ENCODE measurements around the gene SHISA9.

The SHISA9 gene

GRCh38 chr16:13203725-13204124, 302.3 kb downstream of the SHISA9 start:
- no peak for DNase-seq

- DNase-seq = no peak
Observed at GRCh38 chr16:13205352-13205751, 304.0 kb downstream of the SHISA9 start.

- no peak for DNase-seq
Observed at GRCh38 chr16:13206606-13207005, 305.2 kb downstream of the SHISA9 start.

GRCh38 chr16:13207151-13207550, 305.8 kb downstream of the SHISA9 start:
- DNase-seq = no peak

- DNase-seq = no peak
Observed at GRCh38 chr16:13223666-13224065, 322.3 kb downstream of the SHISA9 start.

- DNase-seq = no peak
Observed at GRCh38 chr16:13229039-13229438, 327.6 kb downstream of the SHISA9 start.

GRCh38 chr16:13231365-13231764, 330.0 kb downstream of the SHISA9 start:
- DNase-seq = no peak

GRCh38 chr16:13234999-13235398, 333.6 kb downstream of the SHISA9 start:
- no peak for DNase-seq

- no peak for DNase-seq
Observed at GRCh38 chr16:13236308-13236707, 334.9 kb downstream of the SHISA9 start.

- DNase-seq = no peak
Observed at GRCh38 chr16:13238182-13238581, 336.8 kb downstream of the SHISA9 start.

- DNase-seq = no peak
Observed at GRCh38 chr16:13242201-13242600, 340.8 kb downstream of the SHISA9 start.

- no peak for DNase-seq
Observed at GRCh38 chr16:13244770-13245169, 343.4 kb downstream of the SHISA9 start.

GRCh38 chr16:13245713-13246377, 344.4 kb downstream of the SHISA9 start:
- no peak for DNase-seq

GRCh38 chr16:13254998-13255614, 353.7 kb downstream of the SHISA9 start:
- DNase-seq = no peak

GRCh38 chr16:13262270-13263090, 361.1 kb downstream of the SHISA9 start:
- no peak for DNase-seq

- no peak for DNase-seq
Observed at GRCh38 chr16:13264749-13265552, 363.6 kb downstream of the SHISA9 start.

GRCh38 chr16:13269359-13269758, 368.0 kb downstream of the SHISA9 start:
- DNase-seq = no peak

GRCh38 chr16:13269905-13270528, 368.6 kb downstream of the SHISA9 start:
- no peak for DNase-seq

- DNase-seq = no peak
Observed at GRCh38 chr16:13270602-13271001, 369.2 kb downstream of the SHISA9 start.

- no peak for DNase-seq
Observed at GRCh38 chr16:13289515-13289914, 388.1 kb downstream of the SHISA9 start.
